ENCODE data around the gene RTL5.

DNA sequence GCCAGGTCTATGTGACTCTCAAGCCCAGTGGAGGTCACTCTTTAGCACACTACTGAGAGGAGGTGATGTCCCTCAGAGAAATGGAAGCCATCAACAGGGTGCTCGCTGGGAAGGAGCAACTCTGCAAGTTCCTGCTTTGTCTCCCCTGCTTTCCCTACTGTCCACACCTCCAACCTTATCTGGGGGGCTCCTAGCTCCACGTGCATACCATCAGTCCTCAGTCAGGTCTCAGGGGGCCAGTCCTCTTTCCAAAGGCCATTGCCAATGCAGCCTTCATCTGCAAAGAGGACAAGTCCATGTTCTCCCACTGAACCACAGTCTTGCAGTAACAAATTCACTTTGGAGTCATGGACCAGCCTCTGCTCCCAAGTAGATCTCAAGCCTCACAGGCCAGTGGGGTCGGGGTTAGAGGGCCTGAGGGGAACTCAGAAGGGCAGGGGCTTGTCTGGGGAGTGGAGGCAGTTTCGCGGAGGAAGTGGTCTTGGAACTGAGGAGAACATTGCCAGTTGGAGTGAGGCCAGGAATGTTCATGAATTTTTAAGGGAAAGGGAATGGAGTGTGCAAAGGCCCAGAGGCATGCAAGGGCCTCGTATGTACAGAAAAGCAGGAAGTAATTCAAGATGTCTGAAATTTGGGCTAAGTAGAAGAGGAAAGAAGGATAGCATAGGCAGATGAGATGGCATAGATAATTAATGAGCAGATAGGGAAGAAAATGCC, 8.9 kb downstream of the RTL5 start:
- TF ChIP-seq TCF7 (IDR thresholded peaks at IDR 0.05; ENCODE audit: borderline replicate concordance) (no peak), ZNF217 (IDR thresholded peaks at IDR 0.05) (no peak), EGR1 (IDR thresholded peaks at IDR 0.05; ENCODE audit: borderline replicate concordance in 1 of 2, low read depth in 2 of 2, low read length in 2 of 2) (no peak), JUNB (IDR thresholded peaks at IDR 0.05) (no peak)
- TF ChIP-seq, protein P1, sequence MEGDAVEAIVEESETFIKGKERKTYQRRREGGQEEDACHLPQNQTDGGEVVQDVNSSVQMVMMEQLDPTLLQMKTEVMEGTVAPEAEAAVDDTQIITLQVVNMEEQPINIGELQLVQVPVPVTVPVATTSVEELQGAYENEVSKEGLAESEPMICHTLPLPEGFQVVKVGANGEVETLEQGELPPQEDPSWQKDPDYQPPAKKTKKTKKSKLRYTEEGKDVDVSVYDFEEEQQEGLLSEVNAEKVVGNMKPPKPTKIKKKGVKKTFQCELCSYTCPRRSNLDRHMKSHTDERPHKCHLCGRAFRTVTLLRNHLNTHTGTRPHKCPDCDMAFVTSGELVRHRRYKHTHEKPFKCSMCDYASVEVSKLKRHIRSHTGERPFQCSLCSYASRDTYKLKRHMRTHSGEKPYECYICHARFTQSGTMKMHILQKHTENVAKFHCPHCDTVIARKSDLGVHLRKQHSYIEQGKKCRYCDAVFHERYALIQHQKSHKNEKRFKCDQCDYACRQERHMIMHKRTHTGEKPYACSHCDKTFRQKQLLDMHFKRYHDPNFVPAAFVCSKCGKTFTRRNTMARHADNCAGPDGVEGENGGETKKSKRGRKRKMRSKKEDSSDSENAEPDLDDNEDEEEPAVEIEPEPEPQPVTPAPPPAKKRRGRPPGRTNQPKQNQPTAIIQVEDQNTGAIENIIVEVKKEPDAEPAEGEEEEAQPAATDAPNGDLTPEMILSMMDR (IDR thresholded peaks at IDR 0.05 in 2 of 3, conservative IDR thresholded peaks at IDR 0.05 in 1 of 3; ENCODE audit: control insufficient read depth in 2 of 3, extremely low read depth in 1 of 3, insufficient read depth in 1 of 3, low read depth in 3 of 3, low read length in 3 of 3) = no peak
- TF ChIP-seq, protein P2, sequence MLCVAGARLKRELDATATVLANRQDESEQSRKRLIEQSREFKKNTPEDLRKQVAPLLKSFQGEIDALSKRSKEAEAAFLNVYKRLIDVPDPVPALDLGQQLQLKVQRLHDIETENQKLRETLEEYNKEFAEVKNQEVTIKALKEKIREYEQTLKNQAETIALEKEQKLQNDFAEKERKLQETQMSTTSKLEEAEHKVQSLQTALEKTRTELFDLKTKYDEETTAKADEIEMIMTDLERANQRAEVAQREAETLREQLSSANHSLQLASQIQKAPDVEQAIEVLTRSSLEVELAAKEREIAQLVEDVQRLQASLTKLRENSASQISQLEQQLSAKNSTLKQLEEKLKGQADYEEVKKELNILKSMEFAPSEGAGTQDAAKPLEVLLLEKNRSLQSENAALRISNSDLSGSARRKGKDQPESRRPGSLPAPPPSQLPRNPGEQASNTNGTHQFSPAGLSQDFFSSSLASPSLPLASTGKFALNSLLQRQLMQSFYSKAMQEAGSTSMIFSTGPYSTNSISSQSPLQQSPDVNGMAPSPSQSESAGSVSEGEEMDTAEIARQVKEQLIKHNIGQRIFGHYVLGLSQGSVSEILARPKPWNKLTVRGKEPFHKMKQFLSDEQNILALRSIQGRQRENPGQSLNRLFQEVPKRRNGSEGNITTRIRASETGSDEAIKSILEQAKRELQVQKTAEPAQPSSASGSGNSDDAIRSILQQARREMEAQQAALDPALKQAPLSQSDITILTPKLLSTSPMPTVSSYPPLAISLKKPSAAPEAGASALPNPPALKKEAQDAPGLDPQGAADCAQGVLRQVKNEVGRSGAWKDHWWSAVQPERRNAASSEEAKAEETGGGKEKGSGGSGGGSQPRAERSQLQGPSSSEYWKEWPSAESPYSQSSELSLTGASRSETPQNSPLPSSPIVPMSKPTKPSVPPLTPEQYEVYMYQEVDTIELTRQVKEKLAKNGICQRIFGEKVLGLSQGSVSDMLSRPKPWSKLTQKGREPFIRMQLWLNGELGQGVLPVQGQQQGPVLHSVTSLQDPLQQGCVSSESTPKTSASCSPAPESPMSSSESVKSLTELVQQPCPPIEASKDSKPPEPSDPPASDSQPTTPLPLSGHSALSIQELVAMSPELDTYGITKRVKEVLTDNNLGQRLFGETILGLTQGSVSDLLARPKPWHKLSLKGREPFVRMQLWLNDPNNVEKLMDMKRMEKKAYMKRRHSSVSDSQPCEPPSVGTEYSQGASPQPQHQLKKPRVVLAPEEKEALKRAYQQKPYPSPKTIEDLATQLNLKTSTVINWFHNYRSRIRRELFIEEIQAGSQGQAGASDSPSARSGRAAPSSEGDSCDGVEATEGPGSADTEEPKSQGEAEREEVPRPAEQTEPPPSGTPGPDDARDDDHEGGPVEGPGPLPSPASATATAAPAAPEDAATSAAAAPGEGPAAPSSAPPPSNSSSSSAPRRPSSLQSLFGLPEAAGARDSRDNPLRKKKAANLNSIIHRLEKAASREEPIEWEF (IDR thresholded peaks at IDR 0.05; ENCODE audit: insufficient replicate concordance, low read depth, low read length) = no peak

Measured in GM12878 (cell line).